ENCODE measurements around the gene INF2. TPM values are rescaled to one million over a fixed set of nuclear protein-coding genes. Genes with fewer than 3 reads are reported as not detected.

INF2 gene
- total and polyA plus RNA-seq, 9 of the 15 experiments (the other 6 are each of a cell fraction or from before 2014, with no cell fraction given), result 0.56 to 31.3 (median 7.8) TPM

DNA sequence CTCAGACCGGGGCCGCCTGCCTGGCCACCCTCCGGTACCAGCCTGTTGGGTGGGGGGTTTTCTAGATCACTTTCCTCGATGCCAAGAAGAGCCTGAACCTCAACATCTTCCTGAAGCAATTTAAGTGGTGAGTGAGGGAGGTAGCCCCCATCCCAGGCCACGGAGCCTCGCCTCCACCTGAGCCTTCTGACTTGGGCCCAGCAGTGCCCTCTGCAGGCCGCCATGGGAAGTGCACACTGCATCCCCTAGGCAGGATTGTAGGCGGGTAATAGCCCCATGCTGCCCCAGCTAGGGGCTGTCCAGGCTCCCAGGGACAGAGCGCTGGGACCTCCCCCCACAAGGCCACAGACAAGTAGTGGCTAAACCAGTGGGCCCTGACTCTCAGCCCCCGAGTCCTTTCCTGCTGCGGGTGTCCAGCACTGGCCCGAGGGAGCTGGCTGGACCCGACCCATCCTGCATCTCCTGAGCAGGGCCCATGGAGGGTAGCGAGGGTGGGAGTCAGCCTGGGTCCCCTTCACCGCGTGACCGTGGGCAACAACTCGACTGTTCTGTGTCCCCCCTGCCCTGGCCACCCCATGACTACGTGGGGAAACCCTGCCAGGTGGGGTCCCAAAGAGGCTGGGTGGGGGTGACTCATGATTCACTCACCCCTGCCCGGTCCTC lies 19.3 kb downstream of the INF2 start:
- Histone ChIP-seq H2AFZ (ENCODE audit: low read depth, low read length) (no peak overlapping the region), H3K9me1 (ENCODE audit: control insufficient read depth, insufficient read depth, low read length) (no peaks in the 10 kb centered on the region), H3K27ac (ENCODE audit: extremely low read depth, low read depth, low read length) (no peak overlapping the region), H3K4me1 (replicated peaks in 1 of 2; ENCODE audit: control insufficient read depth in 2 of 2, insufficient read depth in 2 of 2, low read length in 2 of 2) (peaks cover 0 to 34% of the 10 kb centered on the region in 2 experiments; a peak in 2 of 5 replicates), H3K4me2 (ENCODE audit: insufficient read depth, low read length) (no peak overlapping the region), H3K4me3 (no peak overlapping the region), H3K9me3 (replicated peaks; ENCODE audit: control insufficient read depth, insufficient read depth, low read depth, low read length) (no peaks in the 10 kb centered on the region), H3K9ac (ENCODE audit: insufficient read depth in 1 of 2, low read depth in 2 of 2, low read length in 2 of 2) (no peak overlapping the region), H4K20me1 (replicated peaks; ENCODE audit: control insufficient read depth, insufficient read depth, low read length) (no peaks in the 10 kb centered on the region), H3K79me2 (ENCODE audit: control insufficient read depth, insufficient read depth, low read length) (no peaks in the 10 kb centered on the region), H3K36me3 (ENCODE audit: control insufficient read depth, insufficient read depth, low read length) (peaks cover 10% of the 10 kb centered on the region; the same call in 1 of the 3 replicates), H3K27me3 (ENCODE audit: control insufficient read depth in 2 of 2, insufficient read depth in 2 of 2, low read length in 2 of 2) (no peaks in the 10 kb centered on the region)
- ChIA-PET POLR2A (interaction anchor here (0.6 to 1.0 kb wide), 3 partner anchors 9 to 13 kb away, joined by 3 to 4 read pairs (median 3); no protein-coding TSS in a partner anchor), CTCF (ENCODE audit: low intra/inter-chr PET ratio) (interaction anchor here (2.2 kb wide), 1 partner anchor 58 kb away, joined by 21 read pairs; no protein-coding TSS in a partner anchor)
- FAIRE-seq, result peak; percentile 74
- intact Hi-C loops (cut with micrococcal nuclease) (loop anchor here (1.0 kb wide), 1 partner anchor 58 kb away; no protein-coding TSS in a partner anchor), in situ Hi-C loops (cut with MboI) (no loop called here)
- 27% methylated on average over 14 of the region's 20 CpGs for WGBS (ENCODE audit: insufficient coverage, low coverage, missing lambda C conversion rate)
- peak; percentile 75 to 85 (median 77) for DNase-seq (ENCODE audit: extremely low read depth in 1 of 4, low spot score in 3 of 4)
- ATAC-seq, result peak; percentile 96
- no TSS peak for BruUV-seq (replicated peaks)
- TF ChIP-seq, protein P1, sequence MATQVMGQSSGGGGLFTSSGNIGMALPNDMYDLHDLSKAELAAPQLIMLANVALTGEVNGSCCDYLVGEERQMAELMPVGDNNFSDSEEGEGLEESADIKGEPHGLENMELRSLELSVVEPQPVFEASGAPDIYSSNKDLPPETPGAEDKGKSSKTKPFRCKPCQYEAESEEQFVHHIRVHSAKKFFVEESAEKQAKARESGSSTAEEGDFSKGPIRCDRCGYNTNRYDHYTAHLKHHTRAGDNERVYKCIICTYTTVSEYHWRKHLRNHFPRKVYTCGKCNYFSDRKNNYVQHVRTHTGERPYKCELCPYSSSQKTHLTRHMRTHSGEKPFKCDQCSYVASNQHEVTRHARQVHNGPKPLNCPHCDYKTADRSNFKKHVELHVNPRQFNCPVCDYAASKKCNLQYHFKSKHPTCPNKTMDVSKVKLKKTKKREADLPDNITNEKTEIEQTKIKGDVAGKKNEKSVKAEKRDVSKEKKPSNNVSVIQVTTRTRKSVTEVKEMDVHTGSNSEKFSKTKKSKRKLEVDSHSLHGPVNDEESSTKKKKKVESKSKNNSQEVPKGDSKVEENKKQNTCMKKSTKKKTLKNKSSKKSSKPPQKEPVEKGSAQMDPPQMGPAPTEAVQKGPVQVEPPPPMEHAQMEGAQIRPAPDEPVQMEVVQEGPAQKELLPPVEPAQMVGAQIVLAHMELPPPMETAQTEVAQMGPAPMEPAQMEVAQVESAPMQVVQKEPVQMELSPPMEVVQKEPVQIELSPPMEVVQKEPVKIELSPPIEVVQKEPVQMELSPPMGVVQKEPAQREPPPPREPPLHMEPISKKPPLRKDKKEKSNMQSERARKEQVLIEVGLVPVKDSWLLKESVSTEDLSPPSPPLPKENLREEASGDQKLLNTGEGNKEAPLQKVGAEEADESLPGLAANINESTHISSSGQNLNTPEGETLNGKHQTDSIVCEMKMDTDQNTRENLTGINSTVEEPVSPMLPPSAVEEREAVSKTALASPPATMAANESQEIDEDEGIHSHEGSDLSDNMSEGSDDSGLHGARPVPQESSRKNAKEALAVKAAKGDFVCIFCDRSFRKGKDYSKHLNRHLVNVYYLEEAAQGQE (IDR thresholded peaks at IDR 0.05; ENCODE audit: borderline replicate concordance), result peak; percentile 78
- TF ChIP-seq, protein P1 (CRISPR knock-in tag; IDR thresholded peaks at IDR 0.05; ENCODE audit: low read depth), result no peak
- TF ChIP-seq HMGN3 (IDR thresholded peaks at IDR 0.05; ENCODE audit: borderline replicate concordance, extremely low read depth, insufficient read length, low read depth, low read length) (peak; percentile 2), FOXM1 (IDR thresholded peaks at IDR 0.05; ENCODE audit: low read depth) (no peak), FOXM1 (CRISPR knock-in tag; IDR thresholded peaks at IDR 0.05; ENCODE audit: low read depth) (no peak), SMC3 (conservative IDR thresholded peaks at IDR 0.05; ENCODE audit: insufficient read depth, low read depth, low read length) (peak; percentile 59), NUFIP1 (IDR thresholded peaks at IDR 0.05; ENCODE audit: partially characterized antibody) (no peak), RBM22 (IDR thresholded peaks at IDR 0.05; ENCODE audit: low read depth, low read length, poor library complexity, severe bottlenecking) (no peak), RB1 (IDR thresholded peaks at IDR 0.05; ENCODE audit: low read depth) (0 out of 2 replicates have a peak, but pooled peaks have one; percentile 19), MTF1 (CRISPR knock-in tag; IDR thresholded peaks at IDR 0.05; ENCODE audit: borderline replicate concordance) (no peak), JUND (IDR thresholded peaks at IDR 0.05; ENCODE audit: borderline replicate concordance, low read depth, low read length) (0 out of 2 replicates have a peak, but pooled peaks have one; percentile 9), JUND (tag; IDR thresholded peaks at IDR 0.05; ENCODE audit: borderline replicate concordance, low read depth, low read length) (no peak), ZBTB7A (IDR thresholded peaks at IDR 0.05; ENCODE audit: borderline replicate concordance, control insufficient read depth, low read depth, low read length) (no peak), SMAD2 (IDR thresholded peaks at IDR 0.05; ENCODE audit: low read depth, low read length) (no peak)

Measured in K562 (cell line).